Aorta (tissue), 5 donors: ENCODE data around the gene RNASEH2C. TPM values are rescaled to one million over a fixed set of nuclear protein-coding genes. Genes with fewer than 3 reads are reported as not detected.
A peak's percentile ranks its signal among the peaks of the same experiment; 100 is the strongest.
"Not testable (repeated sequence)": the region's sequence is repeated elsewhere in the genome, so short reads cannot be mapped to it uniquely, and the experiment has no call there.

Experiments used
- ATAC-seq: fragments of 200-7000 bp; cut with Tn5 transposase; one replicate; pipeline ENCODE4 v1.9.1; 2022; ENCODE audit warnings: moderate library complexity; ENCODE audit not compliant: low FRiP score
- DNase-seq, 2 donors: peaks; one replicate each; pipeline ENCODE4 v3.0.0-alpha.2; 2020
- H3K27ac ChIP-seq, 2 donors: one replicate each; pipeline ENCODE4 v1.5.1; 2013; ENCODE audit warnings: low read length in 2 of 2, mild to moderate bottlenecking in 2 of 2, moderate library complexity in 2 of 2, control low read depth in 1 of 2, inconsistent platforms in 1 of 2, low read depth in 1 of 2
- H3K27me3 ChIP-seq, 2 donors: one replicate each; pipeline ENCODE4 v1.6.1; 2013; ENCODE audit warnings: control low read depth in 1 of 2, low read length in 1 of 2, mild to moderate bottlenecking in 1 of 2, moderate library complexity in 1 of 2; ENCODE audit not compliant: insufficient read depth in 2 of 2, control insufficient read depth in 1 of 2
- H3K36me3 ChIP-seq, 2 donors: one replicate each; pipeline ENCODE4 v1.6.1; 2013; ENCODE audit warnings: control low read depth in 1 of 2, low read length in 1 of 2, mild to moderate bottlenecking in 1 of 2; ENCODE audit not compliant: insufficient read depth in 2 of 2, control insufficient read depth in 1 of 2
- H3K4me1 ChIP-seq, 2 donors: one replicate each; pipeline ENCODE4 v1.6.1; 2013; ENCODE audit warnings: low read length in 2 of 2, control low read depth in 1 of 2, mild to moderate bottlenecking in 1 of 2, moderate library complexity in 1 of 2; ENCODE audit not compliant: insufficient read depth in 2 of 2, control insufficient read depth in 1 of 2
- H3K4me3 ChIP-seq, 2 donors: one replicate each; pipeline ENCODE4 v1.5.1; 2013; ENCODE audit warnings: low read length in 2 of 2, control low read depth in 1 of 2, mild to moderate bottlenecking in 1 of 2
- H3K9me3 ChIP-seq: one replicate; pipeline ENCODE4 v1.6.1; 2013; ENCODE audit warnings: mild to moderate bottlenecking, low read length; ENCODE audit not compliant: control insufficient read depth
- WGBS, 2 donors: extraction: QIAGEN DNeasy Blood & Tissue Kit; methylation state at CpG; one replicate each; pipeline ENCODE4 v1.1.7; 2013; 5-methylcytosine and 5-hydroxymethylcytosine counted together
- intact Hi-C, 2 donors: fragments of 100-400 bp; cut with DNase I; formaldehyde crosslinking; loops; one replicate each; pipeline versions ENCODE4 v1.14.2 to v1.15.0; 2022
- polyA plus RNA-seq, 2 donors: library from polyadenylated mRNA; stranded (reverse); fragments of 200-250 nt; gene quantifications; one replicate each; pipeline ENCODE4 v1.2.3, GENCODE V29; 2013
- total RNA-seq, 2 donors: library from RNA; stranded (reverse); fragmentation: NEBNext Ultra II Directional; extraction: Animal tissue kit (Norgen Biotek cat#: 25700); gene quantifications; one replicate each; pipeline ENCODE4 v1.2.1, GENCODE V29; 2021
- donor health status: healthy with polysubstance abuse.
- donor health status: Bipolar disorder and iron deficiency.
- donor health status: DM: no; HTN: no; CAD: no.
- donor health status: DM: no; HTN: no; CAD: no.
- donor health status: DM: yes; HTN: yes; CAD: no.

Gene RNASEH2C
- total and polyA plus RNA-seq, 4 donors = 53.5 to 113 (median 68.9) TPM

DNA sequence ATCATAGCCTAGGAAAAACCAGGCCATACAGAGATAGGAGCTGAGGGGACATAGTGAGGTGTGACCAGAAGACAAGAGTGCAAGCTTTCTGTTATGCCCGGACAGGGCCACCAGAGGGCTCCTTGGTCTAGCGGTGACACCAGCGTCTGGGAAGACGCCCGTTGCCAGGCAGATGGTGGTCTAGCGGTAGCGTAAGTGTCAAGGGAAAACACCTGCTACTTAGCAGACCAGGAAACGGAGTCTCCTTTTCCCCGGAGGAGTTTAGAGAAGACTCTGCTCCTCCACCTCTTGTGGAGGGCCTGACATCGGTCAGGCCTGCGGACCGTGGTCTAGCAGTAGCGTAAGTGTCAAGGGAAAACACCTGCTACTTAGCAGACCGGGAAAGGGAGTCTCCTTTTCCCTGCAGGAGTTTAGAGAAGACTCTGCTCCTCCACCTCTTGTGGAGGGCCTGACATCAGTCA lies 14.3 kb downstream of the RNASEH2C start:
- H3K9me3 ChIP-seq, H3K27me3 ChIP-seq, ATAC-seq, H3K4me3 ChIP-seq, H3K27ac ChIP-seq, H3K36me3 ChIP-seq, H3K4me1 ChIP-seq: not testable (repeated sequence)
- WGBS, 2 donors = 13 to 15% methylated on average over 14 of the region's 14 CpGs
- peak; percentile 86 to 91 for DNase-seq
- intact Hi-C loops = loop anchor here (2.0 to 10.0 kb wide), 2 partner anchors 112 to 278 kb away; no protein-coding TSS in a partner anchor

DNA sequence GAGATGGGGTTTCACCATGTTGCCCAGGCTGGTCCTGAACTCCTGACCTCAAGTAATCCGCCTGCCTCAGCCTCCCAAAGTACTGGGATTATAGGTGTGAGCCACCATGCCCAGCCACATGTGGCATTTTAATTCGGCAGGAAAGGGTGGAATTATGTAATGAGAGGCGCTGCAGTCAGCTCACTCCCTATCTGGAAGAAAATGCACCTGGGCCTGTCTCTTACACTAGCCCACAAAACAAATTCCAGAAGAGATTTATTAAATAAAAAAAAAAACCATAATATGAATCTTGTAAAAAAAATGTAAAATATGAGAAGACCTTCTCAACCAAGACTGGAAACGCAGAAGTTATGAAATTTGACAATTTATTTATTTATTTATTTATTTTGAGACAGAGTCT lies 16.8 kb downstream of the RNASEH2C start:
- Histone ChIP-seq H3K36me3 (no peaks in the 10 kb centered on the region), H3K4me3 (no peak overlapping the region), H3K4me1 (no peaks in the 10 kb centered on the region), H3K9me3 (no peaks in the 10 kb centered on the region), H3K27ac (no peak overlapping the region), H3K27me3 (no peaks in the 10 kb centered on the region)
- DNase-seq (no peak), ATAC-seq (no peak)
- intact Hi-C loops = loop anchor here in 1 of 2 donors (2.0 to 10.0 kb wide), 2 partner anchors 115 to 281 kb away; no protein-coding TSS in a partner anchor
- WGBS, 2 donors = 68 to 73% methylated on average over 4 of the region's 4 CpGs

DNA sequence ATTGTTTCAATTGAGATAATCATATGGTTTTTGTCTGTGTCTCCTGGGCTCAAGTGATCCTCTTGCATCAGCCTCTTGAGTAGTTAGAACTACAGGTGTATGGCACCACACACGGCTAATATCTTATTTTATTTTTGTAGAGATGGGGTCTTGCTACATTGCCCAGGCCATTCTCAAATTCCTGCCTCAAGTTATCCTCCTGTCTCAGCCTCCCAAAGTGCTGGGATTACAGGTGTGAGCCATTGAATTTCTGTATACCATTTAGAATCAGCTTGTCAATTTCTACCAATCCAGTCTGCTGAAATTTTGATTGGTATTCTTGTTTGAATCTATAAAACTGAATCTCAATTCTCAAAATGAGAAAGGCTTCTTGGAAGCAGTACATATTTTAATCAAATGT lies 18.9 kb downstream of the RNASEH2C start:
- Histone ChIP-seq H3K27me3 (no peaks in the 10 kb centered on the region), H3K9me3 (no peaks in the 10 kb centered on the region), H3K4me3 (no peak overlapping the region), H3K4me1 (no peaks in the 10 kb centered on the region), H3K27ac (no peak overlapping the region), H3K36me3 (no peaks in the 10 kb centered on the region)
- WGBS, 2 donors = 67 to 81% methylated on average over 1 of the region's 1 CpG
- ATAC-seq (no peak), DNase-seq (no peak)
- intact Hi-C loops = loop anchor here in 1 of 2 donors (2.0 to 10.0 kb wide), 2 partner anchors 117 to 283 kb away; no protein-coding TSS in a partner anchor

DNA sequence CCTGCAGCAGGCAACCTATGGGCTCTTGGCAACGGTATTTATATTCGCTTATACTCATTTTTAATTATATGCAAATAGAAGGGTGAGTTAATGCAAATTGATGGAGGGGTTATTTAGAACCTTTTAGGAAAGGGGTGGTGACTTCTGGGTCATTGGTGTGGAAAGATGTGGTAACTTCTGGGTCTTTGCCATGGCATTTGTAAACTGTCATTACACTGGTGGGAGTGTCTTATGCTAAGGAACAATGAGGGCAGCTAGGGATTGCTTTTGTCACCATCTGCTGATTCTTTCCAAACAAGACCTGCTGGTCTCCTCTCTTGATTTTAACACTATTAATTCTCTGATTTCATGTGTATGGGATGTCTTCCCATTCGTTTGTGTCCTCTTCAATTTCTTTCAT lies 20.2 kb downstream of the RNASEH2C start:
- no peaks in the 10 kb centered on the region for H3K27me3 ChIP-seq
- DNase-seq (no peak), ATAC-seq (no peak)
- intact Hi-C loops = loop anchor here in 1 of 2 donors (10.0 kb wide), 1 partner anchor 284 kb away; no protein-coding TSS in a partner anchor
- H3K9me3 ChIP-seq = no peaks in the 10 kb centered on the region
- 82 to 83% methylated on average over 3 of the region's 3 CpGs for WGBS, 2 donors
- H3K4me3 ChIP-seq = no peak overlapping the region
- no peaks in the 10 kb centered on the region for H3K36me3 ChIP-seq
- no peaks in the 10 kb centered on the region for H3K4me1 ChIP-seq
- H3K27ac ChIP-seq = no peak overlapping the region

DNA sequence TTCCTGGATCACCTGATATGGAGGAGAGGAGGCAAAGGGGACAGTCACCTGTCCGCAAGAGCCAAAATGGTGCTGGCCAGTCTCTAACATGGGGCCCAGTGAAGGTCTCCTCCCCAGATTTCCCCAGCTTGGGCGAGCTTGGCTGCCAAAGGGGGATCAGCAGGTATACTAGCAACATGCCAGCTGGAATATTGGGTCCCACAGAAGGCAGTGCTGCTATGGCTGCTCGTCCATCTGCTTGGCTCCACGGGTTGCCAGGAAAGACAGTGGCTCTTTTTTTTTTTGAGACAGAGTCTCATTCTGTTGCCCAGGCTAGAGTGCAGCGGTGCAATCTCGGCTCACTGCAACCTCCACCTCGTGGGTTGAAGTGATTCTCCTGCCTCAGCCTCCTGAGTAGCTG lies 21.3 kb downstream of the RNASEH2C start:
- DNase-seq = no peak
- 69 to 78% methylated on average over 7 of the region's 7 CpGs for WGBS, 2 donors
- Histone ChIP-seq H3K9me3 (no peaks in the 10 kb centered on the region), H3K27me3 (no peaks in the 10 kb centered on the region), H3K27ac (no peak overlapping the region), H3K36me3 (no peaks in the 10 kb centered on the region), H3K4me1 (no peaks in the 10 kb centered on the region), H3K4me3 (no peak overlapping the region)
- intact Hi-C loops = no loop called here
- no peak for ATAC-seq

DNA sequence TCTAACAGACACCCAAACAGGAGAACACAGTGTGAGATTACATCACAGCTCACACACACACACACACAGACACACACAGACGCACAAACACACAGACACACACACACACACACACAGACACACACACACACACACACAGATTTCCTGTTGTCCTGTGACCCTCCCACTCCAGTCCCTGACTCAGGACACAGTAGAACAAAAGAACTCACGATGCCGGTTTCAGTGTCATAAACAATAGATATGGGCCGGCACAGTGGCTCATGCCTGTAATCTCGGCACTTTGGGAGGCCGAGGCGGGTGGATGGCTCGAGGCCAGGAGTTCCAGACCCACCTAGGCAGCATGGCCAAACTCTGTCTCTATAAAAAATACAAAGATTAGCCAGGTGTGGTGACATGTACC lies 22.4 kb downstream of the RNASEH2C start:
- Histone ChIP-seq H3K4me1 (no peaks in the 10 kb centered on the region), H3K36me3 (no peaks in the 10 kb centered on the region), H3K9me3 (no peaks in the 10 kb centered on the region), H3K4me3 (no peak overlapping the region), H3K27ac (no peak overlapping the region), H3K27me3 (no peaks in the 10 kb centered on the region)
- DNase-seq = no peak
- ATAC-seq = no peak
- WGBS, 2 donors = 61 to 71% methylated on average over 8 of the region's 8 CpGs
- intact Hi-C loops = no loop called here

DNA sequence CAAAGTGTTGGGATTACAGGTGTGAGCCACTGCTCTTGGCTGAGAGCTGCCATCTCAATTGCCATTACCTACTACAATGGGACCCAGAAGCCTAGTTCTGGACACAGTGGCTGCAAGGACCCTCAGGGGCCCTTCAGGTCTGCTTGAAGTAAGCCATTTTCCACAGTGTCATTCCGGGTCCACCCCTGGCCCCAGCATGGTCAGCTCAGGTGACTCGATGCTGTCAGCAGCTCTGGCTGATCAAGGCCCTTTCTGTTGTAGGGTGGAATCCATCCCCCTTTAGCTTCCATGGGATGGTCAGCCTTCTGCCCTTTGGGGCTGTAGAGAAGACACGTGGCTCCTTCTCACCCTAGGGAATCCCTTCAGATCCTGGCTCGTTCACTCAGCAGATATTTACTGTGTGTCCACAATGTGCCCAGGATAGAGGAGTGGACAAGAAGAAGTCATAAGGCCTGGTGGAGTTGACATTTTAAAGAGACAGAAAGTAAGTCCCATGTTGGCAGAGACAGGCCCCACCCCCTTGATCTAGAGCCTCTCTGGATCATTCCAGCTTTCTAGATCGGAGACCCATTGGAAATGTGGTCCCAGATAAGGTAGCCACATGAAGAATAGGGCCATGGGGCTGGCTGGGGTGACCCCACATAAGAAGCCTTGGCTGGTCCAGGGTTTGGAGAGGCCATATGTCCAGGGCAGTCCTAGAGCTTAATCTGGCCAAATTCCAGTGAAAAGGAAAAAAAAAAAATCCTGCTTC lies 23.6 kb downstream of the RNASEH2C start:
- no peak for ATAC-seq
- Histone ChIP-seq H3K9me3 (no peaks in the 10 kb centered on the region), H3K27ac (no peak overlapping the region), H3K4me3 (no peak overlapping the region), H3K36me3 (no peaks in the 10 kb centered on the region), H3K27me3 (no peaks in the 10 kb centered on the region), H3K4me1 (no peaks in the 10 kb centered on the region)
- intact Hi-C loops = no loop called here
- 83% methylated on average over 5 of the region's 5 CpGs for WGBS, 2 donors
- DNase-seq = no peak

DNA sequence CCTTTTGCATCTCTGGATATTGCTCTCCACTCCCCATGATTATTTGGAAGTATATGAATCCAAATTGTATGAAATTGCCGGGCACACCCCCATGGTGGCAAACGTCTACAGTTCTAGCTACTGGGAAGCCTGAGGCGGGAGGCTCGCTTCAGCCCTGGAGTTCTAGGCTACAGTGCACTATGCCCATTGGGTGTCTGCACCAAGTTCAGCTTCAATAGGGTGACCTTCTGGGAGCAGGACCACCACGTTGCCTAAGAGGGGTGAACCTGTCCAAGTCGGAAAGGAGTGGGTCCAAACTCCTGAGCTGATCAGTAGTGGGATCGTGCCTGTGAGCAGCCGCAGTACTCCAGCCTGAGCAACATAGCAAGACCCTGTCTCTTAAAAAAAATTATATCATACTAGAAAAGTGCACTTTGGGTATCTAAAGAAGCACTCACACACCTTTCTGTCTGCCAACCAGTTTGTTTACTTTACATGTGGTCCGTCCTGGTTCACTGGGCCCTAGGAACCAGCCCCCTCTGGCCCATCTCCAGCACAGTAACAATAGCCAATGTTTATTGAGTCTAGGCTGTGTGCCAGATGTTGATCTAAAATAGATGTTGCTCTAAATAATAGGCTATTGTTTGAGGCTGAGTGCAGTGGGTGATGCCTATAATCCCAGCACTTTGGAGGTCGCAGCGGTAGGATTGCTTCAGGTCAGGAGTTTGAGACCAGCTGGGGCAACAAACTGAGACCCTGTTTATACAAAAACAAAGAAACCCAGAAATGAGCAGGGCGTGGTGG lies 24.9 kb downstream of the RNASEH2C start:
- no peak for ATAC-seq
- intact Hi-C loops = no loop called here
- WGBS, 2 donors = 79% methylated on average over 12 of the region's 12 CpGs
- DNase-seq = no peak
- Histone ChIP-seq H3K27ac (no peak overlapping the region), H3K4me1 (no peaks in the 10 kb centered on the region), H3K36me3 (no peaks in the 10 kb centered on the region), H3K9me3 (no peaks in the 10 kb centered on the region), H3K27me3 (no peaks in the 10 kb centered on the region), H3K4me3 (no peak overlapping the region)
